AG04450 (cell line): Measurements from ENCODE around the gene VARS1. TPM values are rescaled to one million over a fixed set of nuclear protein-coding genes. Genes with fewer than 3 reads are reported as not detected.

Experiments used
- CTCF ChIA-PET: fragments of 300-600, 350-600 bp; formaldehyde crosslinking; extraction: SDS; loops from one replicate; lab custom pipeline; 2022; ENCODE audit warnings: antibody characterized with exemption, inconsistent platforms; lab: Charles Lee
- POLR2A ChIA-PET: fragments of 350-600 bp; formaldehyde crosslinking; extraction: SDS; loops from one replicate; lab custom pipeline; 2021; ENCODE audit warnings: antibody characterized with exemption, inconsistent platforms; lab: Yijun Ruan, JAX
- DNase-seq: peaks from one replicate; pipeline ENCODE4 v3.0.0-alpha.2; 2011; ENCODE audit warnings: low read depth, low spot score
- H3K27ac ChIP-seq: one replicate; pipeline ENCODE4 v1.5.1; 2012; ENCODE audit warnings: low read depth, low read length, control low read depth
- H3K27me3 ChIP-seq: one replicate; pipeline ENCODE4 v1.6.0; 2012; ENCODE audit warnings: low read length; ENCODE audit not compliant: control insufficient read depth, insufficient read depth
- H3K4me3 ChIP-seq: 2 replicates; pipeline ENCODE4 v1.5.1; 2011; ENCODE audit warnings: mild to moderate bottlenecking, low read depth, low read length, control low read depth
- H3K9me3 ChIP-seq: 2 replicates; pipeline ENCODE4 v1.5.1; 2012; ENCODE audit warnings: low read length; ENCODE audit not compliant: control insufficient read depth, insufficient read depth
- polyA plus RNA-seq: library from polyadenylated mRNA; depleted of rRNA; stranded (reverse); fragments of >200 nt; gene quantifications from 2 replicates; pipeline ENCODE4 v1.2.3, GENCODE V29; 2011
- TF ChIP-seq, protein P1 (sequence below): IDR thresholded peaks from 2 replicates; pipeline ENCODE4 v1.5.1; 2011; ENCODE audit warnings: low read depth, low read length, control low read depth, inconsistent platforms

Gene VARS1
- polyA plus RNA-seq, 1 experiment: 16.0 TPM

DNA sequence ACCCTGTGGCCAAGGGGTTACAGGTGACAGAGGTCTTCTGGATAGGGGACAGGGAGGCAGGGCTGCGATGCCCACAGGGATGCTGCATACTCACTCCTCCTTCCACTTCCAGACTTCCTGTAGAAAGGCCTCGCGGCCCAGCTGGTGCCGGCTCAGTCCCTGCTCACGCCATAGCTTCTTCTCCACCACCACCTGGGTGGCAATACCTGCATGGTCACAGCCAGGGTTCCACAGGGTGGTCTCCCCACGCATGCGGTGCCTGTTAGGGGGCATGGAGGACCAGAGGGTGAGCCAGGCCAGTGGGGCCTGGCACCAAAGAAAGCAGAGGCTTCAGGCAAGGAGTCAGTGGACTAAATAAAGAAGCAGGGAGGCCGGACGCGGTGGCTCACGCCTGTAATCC lies 10.1 kb downstream of the VARS1 start:
- Histone ChIP-seq H3K4me3 (no peak overlapping the region), H3K27me3 (no peaks in the 10 kb centered on the region), H3K27ac (no peak overlapping the region), H3K9me3 (no peaks in the 10 kb centered on the region)
- CTCF ChIA-PET: interaction anchor here (1.8 to 2.3 kb wide), 2 partner anchors 11 to 16 kb away, joined by 5 to 6 read pairs; no protein-coding TSS in a partner anchor
- DNase-seq: no peak
- TF ChIP-seq, protein P1, sequence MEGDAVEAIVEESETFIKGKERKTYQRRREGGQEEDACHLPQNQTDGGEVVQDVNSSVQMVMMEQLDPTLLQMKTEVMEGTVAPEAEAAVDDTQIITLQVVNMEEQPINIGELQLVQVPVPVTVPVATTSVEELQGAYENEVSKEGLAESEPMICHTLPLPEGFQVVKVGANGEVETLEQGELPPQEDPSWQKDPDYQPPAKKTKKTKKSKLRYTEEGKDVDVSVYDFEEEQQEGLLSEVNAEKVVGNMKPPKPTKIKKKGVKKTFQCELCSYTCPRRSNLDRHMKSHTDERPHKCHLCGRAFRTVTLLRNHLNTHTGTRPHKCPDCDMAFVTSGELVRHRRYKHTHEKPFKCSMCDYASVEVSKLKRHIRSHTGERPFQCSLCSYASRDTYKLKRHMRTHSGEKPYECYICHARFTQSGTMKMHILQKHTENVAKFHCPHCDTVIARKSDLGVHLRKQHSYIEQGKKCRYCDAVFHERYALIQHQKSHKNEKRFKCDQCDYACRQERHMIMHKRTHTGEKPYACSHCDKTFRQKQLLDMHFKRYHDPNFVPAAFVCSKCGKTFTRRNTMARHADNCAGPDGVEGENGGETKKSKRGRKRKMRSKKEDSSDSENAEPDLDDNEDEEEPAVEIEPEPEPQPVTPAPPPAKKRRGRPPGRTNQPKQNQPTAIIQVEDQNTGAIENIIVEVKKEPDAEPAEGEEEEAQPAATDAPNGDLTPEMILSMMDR: no peak
- POLR2A ChIA-PET: no interaction called here

DNA sequence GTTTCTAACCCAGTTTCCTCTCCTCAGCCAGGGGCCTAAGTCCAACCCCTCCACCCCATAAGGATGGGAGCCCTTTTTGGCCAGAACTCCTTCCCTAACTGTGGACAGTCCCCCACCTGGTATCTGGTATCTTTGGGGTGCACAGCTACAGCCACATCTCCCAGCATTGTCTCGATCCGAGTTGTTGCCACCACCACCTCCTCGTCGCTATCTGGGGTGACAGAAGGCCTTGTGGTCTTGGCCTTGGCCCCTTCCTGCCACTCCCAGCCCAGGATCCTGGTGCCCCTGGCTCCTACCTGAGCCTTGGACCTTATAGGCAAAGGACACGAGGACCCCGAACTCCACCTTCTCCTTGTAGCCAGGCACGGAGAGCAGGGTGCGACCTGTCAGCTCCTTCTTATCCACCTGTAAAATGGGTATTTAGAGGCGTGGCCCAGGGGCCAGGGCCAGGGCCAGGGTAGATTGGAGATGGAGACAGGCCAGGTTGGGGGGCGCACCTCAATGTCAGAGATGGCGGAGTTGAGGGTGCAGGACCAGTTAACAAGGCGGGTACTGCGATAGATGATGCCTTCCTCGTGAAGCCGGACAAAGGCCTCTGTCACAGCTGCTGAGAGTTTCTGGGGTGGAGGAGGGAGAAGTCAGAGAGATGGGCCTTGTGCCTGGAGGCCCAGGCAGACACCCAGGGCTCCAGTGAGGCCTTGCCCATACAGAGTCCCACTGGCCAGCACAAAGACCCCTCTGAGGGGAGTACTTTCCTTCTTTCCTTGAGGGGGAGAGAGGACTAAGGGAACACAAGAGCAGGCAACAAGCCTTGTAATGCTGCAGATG lies 11.2 kb downstream of the VARS1 start:
- no peak overlapping the region for H3K4me3 ChIP-seq
- no peak for DNase-seq
- H3K9me3 ChIP-seq: no peaks in the 10 kb centered on the region
- TF ChIP-seq, protein P1: no peak
- CTCF ChIA-PET: no interaction called here
- no peak overlapping the region for H3K27ac ChIP-seq
- H3K27me3 ChIP-seq: no peaks in the 10 kb centered on the region
- POLR2A ChIA-PET: interaction anchor here (0.7 kb wide), 2 partner anchors 23 kb away, joined by 3 to 4 read pairs; partner anchors contain the start of gene LSM2

DNA sequence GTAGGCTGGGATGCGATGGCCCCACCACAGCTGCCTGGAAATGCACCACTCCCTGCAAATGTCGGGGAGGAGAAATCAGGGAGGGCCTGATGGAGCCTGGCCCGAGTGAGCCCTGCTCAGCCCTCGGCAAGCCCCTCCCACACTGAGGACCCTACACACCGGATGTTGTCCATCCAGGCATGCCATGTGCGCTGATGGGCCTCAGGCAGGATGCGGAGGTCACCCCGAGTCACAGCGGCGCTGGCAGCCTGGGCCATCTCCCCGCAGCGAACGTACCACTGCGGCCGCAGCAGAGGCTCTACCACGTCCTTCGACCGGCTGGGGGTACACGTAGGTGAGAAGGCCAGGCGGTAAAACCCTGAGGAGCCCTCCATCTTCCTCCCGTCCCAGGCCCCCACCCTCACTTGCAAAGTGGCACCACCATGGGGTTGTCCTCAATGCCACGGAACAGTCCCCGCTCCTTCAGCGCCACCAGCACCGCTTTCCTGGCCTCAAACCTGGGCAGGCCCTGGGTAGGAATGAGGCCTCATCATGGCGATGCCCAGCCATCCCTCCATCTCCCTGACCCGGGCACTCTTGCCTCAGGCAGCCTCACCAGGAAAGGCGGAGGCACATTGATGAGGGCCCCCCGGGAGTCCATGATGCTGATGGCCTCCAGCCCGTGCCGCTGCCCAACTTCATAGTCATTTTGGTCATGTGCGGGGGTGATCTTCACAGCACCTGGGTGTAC lies 13.3 kb downstream of the VARS1 start:
- H3K9me3 ChIP-seq: no peaks in the 10 kb centered on the region
- TF ChIP-seq, protein P1: no peak
- H3K4me3 ChIP-seq: no peak overlapping the region
- H3K27me3 ChIP-seq: no peaks in the 10 kb centered on the region
- CTCF ChIA-PET: interaction anchor here (0.9 to 1.0 kb wide), 2 partner anchors 9 kb away, joined by 4 to 5 read pairs; no protein-coding TSS in a partner anchor
- no peak overlapping the region for H3K27ac ChIP-seq
- POLR2A ChIA-PET: interaction anchor here (1.2 kb wide), 1 partner anchor 100 kb away, joined by 10 read pairs; no protein-coding TSS in a partner anchor
- DNase-seq: no peak

DNA sequence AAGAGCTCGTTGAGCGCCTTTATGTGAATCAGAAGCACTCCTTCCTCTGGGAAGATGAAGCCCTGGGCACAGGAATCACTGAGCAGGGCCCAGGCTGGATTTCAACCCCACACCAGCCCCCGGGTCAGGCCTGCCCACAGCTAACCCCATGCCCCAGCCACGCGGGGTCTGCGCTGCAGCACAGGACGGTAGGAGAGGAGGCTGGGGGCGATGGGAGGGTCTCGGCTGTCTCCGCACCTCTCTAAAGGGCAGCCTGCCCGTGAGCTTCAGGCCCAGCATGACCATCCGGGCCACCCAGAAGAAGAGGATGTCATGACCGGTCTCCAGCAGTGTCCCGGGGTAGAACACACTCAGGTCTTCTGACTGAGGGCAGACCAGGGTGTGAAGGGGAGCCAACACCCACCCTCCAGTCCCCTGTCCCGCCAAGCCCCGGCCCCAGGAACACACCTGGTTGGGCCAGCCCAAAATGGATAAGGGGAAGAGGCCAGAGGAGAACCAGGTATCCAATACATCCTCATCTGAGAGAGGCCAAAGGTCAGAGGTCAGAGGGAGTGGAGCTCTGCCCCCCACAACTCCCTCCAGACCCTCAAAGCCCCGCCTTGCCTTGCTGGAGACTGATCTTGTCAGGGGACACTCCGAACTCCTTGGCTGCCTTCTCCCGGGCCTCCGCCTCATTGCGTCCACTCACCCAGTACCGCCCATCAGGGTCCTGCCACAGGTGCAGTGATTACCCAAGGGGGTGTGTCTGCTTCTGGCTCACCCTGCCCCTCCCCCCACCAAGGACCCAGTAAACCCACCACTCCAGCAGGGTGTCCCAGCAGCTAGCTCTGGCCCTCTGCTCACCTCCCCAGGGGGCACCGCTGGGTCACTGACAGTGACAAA lies 14.1 kb downstream of the VARS1 start:
- DNase-seq: no peak
- Histone ChIP-seq H3K27me3 (no peaks in the 10 kb centered on the region), H3K9me3 (no peaks in the 10 kb centered on the region), H3K27ac (no peak overlapping the region), H3K4me3 (no peak overlapping the region)
- CTCF ChIA-PET: interaction anchor here (0.9 to 4.2 kb wide), 2 partner anchors 10 kb away, joined by 4 to 24 read pairs; no protein-coding TSS in a partner anchor
- POLR2A ChIA-PET: interaction anchor here (1.2 kb wide), 1 partner anchor 99 kb away, joined by 10 read pairs; no protein-coding TSS in a partner anchor
- TF ChIP-seq, protein P1: no peak
